ENCODE measurements around the gene ARFRP1.

The ARFRP1 gene

DNA sequence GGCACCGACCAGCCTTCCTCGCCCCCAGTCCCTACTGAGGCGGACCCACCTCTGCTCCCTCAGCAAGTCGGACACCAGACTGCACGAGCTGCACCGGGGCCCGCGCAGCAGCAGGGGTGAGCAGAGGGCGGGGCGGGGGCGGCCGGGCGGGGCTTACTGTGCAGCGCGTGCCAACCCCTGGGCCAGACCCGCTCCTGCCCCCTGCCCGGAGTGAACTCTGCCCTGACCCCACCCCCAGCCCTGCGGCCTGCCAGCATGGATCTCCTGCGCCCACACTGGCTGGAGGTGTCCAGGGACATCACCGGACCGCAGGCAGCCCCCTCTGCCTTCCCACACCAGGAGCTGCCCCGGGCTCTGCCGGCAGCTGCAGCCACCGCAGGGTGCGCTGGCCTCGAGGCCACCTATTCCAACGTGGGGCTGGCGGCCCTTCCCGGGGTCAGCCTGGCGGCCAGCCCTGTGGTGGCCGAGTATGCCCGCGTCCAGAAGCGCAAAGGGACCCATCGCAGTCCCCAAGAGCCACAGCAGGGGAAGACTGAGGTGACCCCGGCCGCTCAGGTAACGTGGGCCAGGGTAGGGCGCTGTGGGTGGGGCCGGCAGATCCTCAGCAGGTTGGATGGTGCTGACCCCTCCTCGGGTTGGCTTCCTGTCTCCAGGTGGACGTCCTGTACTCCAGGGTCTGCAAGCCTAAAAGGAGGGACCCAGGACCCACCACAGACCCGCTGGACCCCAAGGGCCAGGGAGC, 30.3 kb upstream of the ARFRP1 start:
- Histone ChIP-seq H3K27me3 (ENCODE audit: insufficient read depth, poor library complexity, severe bottlenecking) (no peaks in the 10 kb centered on the region), H3K27ac (replicated peaks) (no peak overlapping the region), H3K4me3 (replicated peaks; ENCODE audit: insufficient read depth, low read length) (no peak overlapping the region)
- DNase-seq (ENCODE audit: low read depth in 1 of 2, low spot score in 1 of 2), result no peak
- TF ChIP-seq POLR2AphosphoS5 (IDR thresholded peaks at IDR 0.05; ENCODE audit: low read depth) (no peak; the same call in 1 of the 2 replicates), GABPA (IDR thresholded peaks at IDR 0.05; ENCODE audit: low read depth) (no peak), SPI1 (IDR thresholded peaks at IDR 0.05; ENCODE audit: borderline replicate concordance, low read depth) (no peak)
- TF ChIP-seq, protein P1, sequence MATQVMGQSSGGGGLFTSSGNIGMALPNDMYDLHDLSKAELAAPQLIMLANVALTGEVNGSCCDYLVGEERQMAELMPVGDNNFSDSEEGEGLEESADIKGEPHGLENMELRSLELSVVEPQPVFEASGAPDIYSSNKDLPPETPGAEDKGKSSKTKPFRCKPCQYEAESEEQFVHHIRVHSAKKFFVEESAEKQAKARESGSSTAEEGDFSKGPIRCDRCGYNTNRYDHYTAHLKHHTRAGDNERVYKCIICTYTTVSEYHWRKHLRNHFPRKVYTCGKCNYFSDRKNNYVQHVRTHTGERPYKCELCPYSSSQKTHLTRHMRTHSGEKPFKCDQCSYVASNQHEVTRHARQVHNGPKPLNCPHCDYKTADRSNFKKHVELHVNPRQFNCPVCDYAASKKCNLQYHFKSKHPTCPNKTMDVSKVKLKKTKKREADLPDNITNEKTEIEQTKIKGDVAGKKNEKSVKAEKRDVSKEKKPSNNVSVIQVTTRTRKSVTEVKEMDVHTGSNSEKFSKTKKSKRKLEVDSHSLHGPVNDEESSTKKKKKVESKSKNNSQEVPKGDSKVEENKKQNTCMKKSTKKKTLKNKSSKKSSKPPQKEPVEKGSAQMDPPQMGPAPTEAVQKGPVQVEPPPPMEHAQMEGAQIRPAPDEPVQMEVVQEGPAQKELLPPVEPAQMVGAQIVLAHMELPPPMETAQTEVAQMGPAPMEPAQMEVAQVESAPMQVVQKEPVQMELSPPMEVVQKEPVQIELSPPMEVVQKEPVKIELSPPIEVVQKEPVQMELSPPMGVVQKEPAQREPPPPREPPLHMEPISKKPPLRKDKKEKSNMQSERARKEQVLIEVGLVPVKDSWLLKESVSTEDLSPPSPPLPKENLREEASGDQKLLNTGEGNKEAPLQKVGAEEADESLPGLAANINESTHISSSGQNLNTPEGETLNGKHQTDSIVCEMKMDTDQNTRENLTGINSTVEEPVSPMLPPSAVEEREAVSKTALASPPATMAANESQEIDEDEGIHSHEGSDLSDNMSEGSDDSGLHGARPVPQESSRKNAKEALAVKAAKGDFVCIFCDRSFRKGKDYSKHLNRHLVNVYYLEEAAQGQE (IDR thresholded peaks at IDR 0.05; ENCODE audit: insufficient replicate concordance, low read depth), result no peak
- TF ChIP-seq, protein P2, sequence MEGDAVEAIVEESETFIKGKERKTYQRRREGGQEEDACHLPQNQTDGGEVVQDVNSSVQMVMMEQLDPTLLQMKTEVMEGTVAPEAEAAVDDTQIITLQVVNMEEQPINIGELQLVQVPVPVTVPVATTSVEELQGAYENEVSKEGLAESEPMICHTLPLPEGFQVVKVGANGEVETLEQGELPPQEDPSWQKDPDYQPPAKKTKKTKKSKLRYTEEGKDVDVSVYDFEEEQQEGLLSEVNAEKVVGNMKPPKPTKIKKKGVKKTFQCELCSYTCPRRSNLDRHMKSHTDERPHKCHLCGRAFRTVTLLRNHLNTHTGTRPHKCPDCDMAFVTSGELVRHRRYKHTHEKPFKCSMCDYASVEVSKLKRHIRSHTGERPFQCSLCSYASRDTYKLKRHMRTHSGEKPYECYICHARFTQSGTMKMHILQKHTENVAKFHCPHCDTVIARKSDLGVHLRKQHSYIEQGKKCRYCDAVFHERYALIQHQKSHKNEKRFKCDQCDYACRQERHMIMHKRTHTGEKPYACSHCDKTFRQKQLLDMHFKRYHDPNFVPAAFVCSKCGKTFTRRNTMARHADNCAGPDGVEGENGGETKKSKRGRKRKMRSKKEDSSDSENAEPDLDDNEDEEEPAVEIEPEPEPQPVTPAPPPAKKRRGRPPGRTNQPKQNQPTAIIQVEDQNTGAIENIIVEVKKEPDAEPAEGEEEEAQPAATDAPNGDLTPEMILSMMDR (IDR thresholded peaks at IDR 0.05; ENCODE audit: insufficient read depth, low read length), result no peak

DNA sequence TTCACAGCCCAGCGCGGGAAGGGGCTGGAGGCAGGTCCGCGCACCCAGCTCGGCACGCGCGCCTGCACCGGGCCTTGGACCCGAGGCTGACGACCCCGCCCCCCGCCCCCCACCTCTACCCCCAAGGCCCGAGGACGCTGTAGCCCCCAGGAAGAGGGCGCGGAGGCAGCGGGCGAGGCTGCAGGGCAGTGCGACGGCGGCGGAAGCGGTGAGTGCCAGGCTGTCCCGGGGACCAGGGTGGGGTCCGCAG, 29.8 kb upstream of the ARFRP1 start:
- H3K27ac ChIP-seq (replicated peaks), result no peak overlapping the region
- no peaks in the 10 kb centered on the region for H3K27me3 ChIP-seq (ENCODE audit: insufficient read depth, poor library complexity, severe bottlenecking)
- H3K4me3 ChIP-seq (replicated peaks; ENCODE audit: insufficient read depth, low read length), result no peak overlapping the region
- DNase-seq (ENCODE audit: low read depth in 1 of 2, low spot score in 1 of 2), result no peak
- TF ChIP-seq, protein P2 (IDR thresholded peaks at IDR 0.05; ENCODE audit: insufficient read depth, low read length), result no peak
- TF ChIP-seq, protein P1 (IDR thresholded peaks at IDR 0.05; ENCODE audit: insufficient replicate concordance, low read depth), result no peak
- TF ChIP-seq POLR2AphosphoS5 (IDR thresholded peaks at IDR 0.05; ENCODE audit: low read depth) (no peak), GABPA (IDR thresholded peaks at IDR 0.05; ENCODE audit: low read depth) (no peak), SPI1 (IDR thresholded peaks at IDR 0.05; ENCODE audit: borderline replicate concordance, low read depth) (no peak)

DNA sequence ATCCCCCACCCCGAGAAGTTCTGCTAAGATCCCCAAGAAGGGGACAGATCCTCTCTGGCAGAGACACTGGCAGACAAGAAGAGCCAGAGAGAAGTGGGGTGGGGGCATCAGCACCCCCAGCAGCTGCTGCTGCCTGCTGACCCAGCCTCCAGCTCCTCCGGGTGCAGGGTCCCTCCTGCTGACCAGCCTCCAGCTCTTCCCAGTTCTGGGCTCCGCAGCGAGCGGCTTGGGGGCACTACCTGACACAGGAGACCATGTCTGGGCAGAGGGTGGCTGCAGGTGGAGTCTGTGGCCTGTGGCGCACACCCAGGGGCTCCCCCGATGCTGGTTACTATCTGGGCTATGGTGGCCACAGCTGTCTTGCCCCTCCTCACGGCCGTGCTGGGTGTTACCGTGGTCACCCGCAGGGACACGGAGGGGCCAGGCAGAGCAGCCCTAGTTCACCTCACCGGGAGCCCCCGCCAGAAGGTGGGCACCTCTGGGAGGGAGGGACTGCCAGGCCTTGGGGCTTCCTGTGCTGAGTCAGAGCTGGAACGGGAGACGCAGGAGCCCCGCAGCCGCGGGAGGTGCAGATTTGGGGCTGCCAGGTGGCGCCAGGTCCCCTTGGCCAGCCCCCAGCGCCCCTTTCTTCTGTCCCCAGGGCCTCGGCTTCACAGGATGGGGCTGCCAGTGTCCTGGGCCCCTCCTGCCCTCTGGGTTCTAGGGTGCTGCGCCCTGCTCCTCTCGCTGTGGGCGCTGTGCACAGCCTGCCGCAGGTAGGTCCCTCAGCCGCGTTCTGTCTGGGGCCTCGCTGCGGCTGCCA, 29.3 kb upstream of the ARFRP1 start:
- TF ChIP-seq, protein P1 (IDR thresholded peaks at IDR 0.05; ENCODE audit: insufficient replicate concordance, low read depth), result no peak
- TF ChIP-seq SPI1 (IDR thresholded peaks at IDR 0.05; ENCODE audit: borderline replicate concordance, low read depth), result no peak
- TF ChIP-seq GABPA (IDR thresholded peaks at IDR 0.05; ENCODE audit: low read depth), result no peak
- TF ChIP-seq, protein P2 (IDR thresholded peaks at IDR 0.05; ENCODE audit: insufficient read depth, low read length), result no peak
- TF ChIP-seq POLR2AphosphoS5 (IDR thresholded peaks at IDR 0.05; ENCODE audit: low read depth), result no peak
- Histone ChIP-seq H3K4me3 (replicated peaks; ENCODE audit: insufficient read depth, low read length) (no peak overlapping the region), H3K27ac (replicated peaks) (no peak overlapping the region), H3K27me3 (ENCODE audit: insufficient read depth, poor library complexity, severe bottlenecking) (no peaks in the 10 kb centered on the region)
- no peak for DNase-seq (ENCODE audit: low read depth in 1 of 2, low spot score in 1 of 2)

Measured in HL-60 (cell line).